ENCODE results near the gene IFNGR1.
"Not testable (repeated sequence)": the region's sequence is repeated elsewhere in the genome, so short reads cannot be mapped to it uniquely, and the experiment has no call there.

IFNGR1 gene

DNA sequence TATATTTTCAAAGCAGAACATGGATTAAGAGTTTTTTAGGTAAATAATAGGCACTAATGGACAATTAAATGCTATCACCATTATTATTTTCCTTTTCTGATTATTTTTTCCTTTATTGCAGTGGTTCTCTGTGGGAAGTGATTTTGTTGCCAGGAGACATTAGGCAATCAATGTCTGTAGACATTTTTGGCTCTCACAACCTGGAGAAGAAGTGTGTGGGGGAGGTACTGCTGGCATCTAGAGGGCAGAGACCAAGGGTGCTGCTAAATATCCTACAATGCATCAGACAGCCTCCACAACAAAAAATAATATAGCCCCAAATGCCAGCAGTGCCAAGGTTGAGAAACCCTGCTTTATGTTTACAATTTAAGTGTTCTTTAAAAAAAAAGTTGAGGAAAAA lies 8.3 kb downstream of the IFNGR1 start:
- DNase-seq = no peak

DNA sequence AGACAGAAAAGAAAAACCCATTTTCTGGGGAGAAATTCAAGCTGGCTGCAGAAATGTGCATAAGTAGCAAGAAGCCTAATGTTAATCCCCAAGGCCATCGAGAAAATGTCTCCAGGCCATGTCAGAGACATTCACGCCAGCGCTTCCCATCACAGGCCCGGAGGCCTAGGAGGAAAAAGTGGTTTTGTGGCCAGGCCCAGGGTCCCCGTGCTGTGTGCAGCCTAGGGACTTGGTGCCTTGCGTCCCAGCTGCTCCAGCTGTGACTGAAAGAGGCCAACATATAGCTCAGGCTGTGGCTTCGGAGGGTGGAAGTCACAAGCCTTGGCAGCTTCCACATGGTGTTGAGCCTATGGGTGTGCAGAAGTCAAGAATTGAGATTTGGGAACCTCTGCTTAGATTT lies 10.9 kb downstream of the IFNGR1 start:
- DNase-seq = no peak

GRCh38 chr6:137207457-137207856 lies 11.7 kb downstream of the IFNGR1 start:
- DNase-seq = not testable (repeated sequence)

DNA sequence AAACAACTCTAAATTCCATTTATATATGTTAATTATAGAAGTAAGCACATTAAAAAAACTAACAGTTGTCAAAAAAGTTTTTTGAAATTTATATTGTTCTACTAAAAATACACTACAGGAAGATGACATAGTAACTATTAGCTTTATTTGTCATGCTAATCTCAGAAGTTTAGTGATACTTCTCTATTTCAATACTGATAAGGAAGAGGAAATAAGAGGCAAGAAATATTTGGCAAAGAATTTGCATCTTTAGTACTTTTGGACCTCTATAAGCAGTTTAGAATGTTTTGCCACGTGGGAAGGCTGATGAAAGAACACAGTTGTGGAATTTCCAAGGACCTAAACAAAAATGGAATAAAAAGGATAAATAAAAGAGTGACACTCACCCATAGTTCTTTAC lies 12.6 kb downstream of the IFNGR1 start:
- no peak for DNase-seq

DNA sequence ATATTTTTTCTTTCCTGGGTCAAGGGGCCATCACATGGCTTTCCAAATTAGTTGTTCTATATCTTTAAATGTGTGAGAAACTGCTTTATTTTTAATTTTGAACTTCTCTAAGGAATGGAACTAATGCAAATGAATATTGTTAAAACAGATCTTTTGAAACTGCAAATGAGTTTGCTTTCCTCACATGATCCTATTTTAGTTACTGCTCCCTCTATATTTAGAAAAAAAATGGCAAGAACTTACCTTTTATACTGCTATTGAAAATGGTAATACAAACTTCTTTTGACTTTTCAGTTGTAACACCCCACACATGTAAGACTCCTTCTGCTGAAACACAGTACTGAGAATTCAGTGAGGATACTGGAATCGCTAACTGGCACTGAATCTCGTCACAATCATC lies 15.9 kb downstream of the IFNGR1 start:
- no peak for DNase-seq

DNA sequence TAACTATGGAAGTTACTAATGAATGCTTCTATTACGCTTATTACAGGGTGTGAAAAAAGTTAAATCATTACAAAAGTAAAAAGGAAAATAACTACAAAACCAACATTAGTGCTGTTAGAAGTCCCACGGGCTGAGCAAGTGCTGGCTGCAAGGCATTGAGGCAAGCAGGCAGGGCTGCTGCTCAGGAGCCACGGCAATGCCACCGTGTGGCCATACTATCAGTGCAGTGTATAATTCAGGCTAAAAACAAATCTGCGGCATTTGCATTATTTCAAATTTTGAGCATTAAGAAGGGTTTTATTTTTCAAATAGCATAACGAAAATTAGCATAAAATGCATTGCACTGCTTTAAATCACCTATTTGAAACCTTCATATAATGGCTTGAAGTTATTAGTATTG lies 17.1 kb downstream of the IFNGR1 start:
- DNase-seq = no peak

GRCh38 chr6:137201006-137201405 lies 18.2 kb downstream of the IFNGR1 start:
- no peak for DNase-seq

- DNase-seq = no peak
Measured at GRCh38 chr6:137200288-137200687, 18.9 kb downstream of the IFNGR1 start.

DNA sequence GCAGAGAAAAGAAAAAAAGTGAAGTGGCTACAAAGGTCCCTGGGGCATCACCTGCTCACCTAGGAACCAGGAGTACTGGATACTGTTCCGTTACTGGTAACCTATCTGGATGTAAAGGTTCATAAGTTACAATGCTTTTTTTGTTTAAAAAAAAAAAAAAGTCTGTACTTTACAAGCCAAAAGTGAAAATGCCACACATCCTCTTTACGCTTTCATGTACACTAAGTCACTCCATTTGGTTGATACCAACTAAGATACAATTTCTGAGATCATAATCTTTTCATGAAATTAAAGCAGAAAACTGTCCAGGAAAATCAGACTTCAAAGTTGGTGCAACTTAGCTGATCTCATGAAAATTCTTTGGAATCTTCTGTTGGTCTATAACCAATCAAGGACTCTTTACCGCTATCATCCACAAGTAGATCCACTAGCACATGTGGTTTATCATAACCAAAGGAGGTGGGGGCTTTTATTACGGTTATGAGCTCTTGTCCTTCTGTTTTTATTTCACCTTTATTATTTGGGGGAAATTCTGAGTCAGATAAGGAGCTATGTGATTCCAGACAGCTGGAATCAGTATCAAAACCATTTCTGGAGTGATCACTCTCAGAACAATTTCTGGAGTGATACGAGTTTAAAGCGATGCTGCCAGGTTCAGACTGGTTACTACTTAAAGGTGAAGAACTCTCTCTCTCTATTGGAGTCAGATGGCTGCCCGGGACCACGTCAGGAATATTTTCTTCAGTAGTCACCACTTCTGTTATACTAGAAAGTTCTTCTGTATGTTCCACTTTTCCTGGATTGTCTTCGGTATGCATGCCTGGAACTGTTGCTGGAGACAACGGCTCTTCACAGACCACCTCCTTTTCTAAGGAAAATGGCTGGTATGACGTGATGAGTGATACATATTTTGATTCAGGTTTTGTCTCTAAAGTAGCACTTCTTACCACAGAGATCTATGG lies 21.2 kb downstream of the IFNGR1 start:
- DNase-seq = no peak

- no peak for DNase-seq
Measured at GRCh38 chr6:137193256-137194070, 25.7 kb downstream of the IFNGR1 start.

- no peak for DNase-seq
Measured at GRCh38 chr6:137192821-137193220, 26.4 kb downstream of the IFNGR1 start.

- no peak for DNase-seq
Measured at GRCh38 chr6:137191670-137192069, 27.5 kb downstream of the IFNGR1 start.

GRCh38 chr6:137191236-137191635 lies 27.9 kb downstream of the IFNGR1 start:
- no peak for DNase-seq

- DNase-seq = no peak
Measured at GRCh38 chr6:137190583-137191094, 28.5 kb downstream of the IFNGR1 start.

- no peak for DNase-seq
Measured at GRCh38 chr6:137188855-137189254, 30.3 kb downstream of the IFNGR1 start.

DNA sequence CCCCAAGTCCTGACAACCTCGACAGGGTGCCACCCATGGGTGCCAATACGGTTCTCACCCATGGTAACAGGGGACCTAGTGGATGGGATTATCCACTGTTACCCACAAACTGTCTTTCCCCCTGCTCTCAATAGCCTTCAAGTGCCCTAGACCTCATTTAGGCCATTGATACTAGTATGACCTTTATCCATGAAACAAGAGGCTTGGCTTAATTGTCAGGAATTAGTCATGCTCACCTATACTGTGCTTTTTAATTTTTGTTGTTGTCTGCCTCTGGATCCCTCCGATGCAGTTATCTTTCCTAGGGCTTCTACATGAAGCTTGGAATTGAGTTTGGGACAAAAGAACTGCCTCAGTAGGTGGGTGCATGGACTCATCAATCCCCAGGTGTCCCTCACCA lies 33.9 kb downstream of the IFNGR1 start:
- DNase-seq = no peak

GRCh38 chr6:137182654-137183073 lies 36.5 kb downstream of the IFNGR1 start:
- no peak for DNase-seq

GRCh38 chr6:137181891-137182653 lies 37.1 kb downstream of the IFNGR1 start:
- DNase-seq = no peak

- no peak for DNase-seq
Measured at GRCh38 chr6:137177611-137178010, 41.6 kb downstream of the IFNGR1 start.

DNA sequence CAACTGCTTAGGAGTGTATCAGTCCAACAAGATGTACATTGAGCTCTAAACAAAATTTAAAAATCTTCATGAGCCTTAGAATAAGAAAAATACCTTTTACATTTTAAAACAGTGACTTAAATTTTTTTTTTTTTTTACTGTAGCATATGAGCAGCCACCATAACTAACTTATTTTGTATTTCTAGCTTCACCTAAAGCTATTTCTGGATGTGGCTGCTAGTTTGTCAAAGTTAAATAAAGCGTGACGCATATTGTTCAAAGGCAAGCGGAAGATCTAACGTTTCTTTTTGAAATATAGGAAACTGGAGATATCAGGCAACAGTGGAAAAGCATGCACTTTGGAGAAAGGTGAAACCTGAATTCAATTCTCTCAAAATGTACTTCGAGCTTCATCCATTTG lies 42.5 kb downstream of the IFNGR1 start:
- DNase-seq = no peak

DNA sequence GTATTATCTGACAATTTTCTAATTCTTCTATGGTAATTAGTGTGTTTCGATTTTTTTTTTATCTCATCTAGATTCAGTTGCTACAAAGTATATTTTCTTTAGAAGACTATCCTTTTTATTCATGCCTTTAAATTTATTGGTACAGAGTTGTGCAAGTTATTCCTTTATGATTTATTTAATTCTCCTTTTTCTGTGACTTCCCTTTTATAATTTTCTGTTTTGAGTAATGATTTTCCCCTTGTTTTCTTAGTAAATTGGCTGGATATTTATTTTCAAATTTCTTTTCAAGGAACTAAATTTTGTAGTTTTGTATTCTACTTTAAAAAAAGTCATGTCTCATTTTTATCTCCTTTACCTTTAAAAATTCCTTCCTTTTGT lies 43.3 kb downstream of the IFNGR1 start:
- no peak for DNase-seq

GRCh38 chr6:137175157-137175867 lies 43.9 kb downstream of the IFNGR1 start:
- DNase-seq = no peak
